K562 (cell line): ENCODE results near the gene SLC6A1. TPM values are rescaled to one million over a fixed set of nuclear protein-coding genes. Genes with fewer than 3 reads are reported as not detected.

Experiments
- ATAC-seq: fragments of 200-7000 bp; cut with Tn5 transposase; 3 replicates; pipeline ENCODE4 v1.9.1; 2020; ENCODE audit warnings: moderate library complexity
- BruUV-seq: library from RNA; stranded (reverse); fragments of 400-500 nt; replicated peaks from 2 replicates; lab custom pipeline; 2021; lab: Mats Ljungman, UMichigan
- CTCF ChIA-PET: fragments of 300-600 bp; formaldehyde crosslinking; extraction: SDS; loops from one replicate; lab custom pipeline; 2021; ENCODE audit warnings: low intra/inter-chr PET ratio; lab: Yijun Ruan, JAX
- POLR2A ChIA-PET: fragments of 300-600, 350-650 bp; sonication (Branson Sonifier 250); formaldehyde crosslinking; extraction: SDS; loops from one replicate; lab custom pipeline; 2021; ENCODE audit warnings: antibody characterized with exemption, inconsistent platforms; lab: Yijun Ruan, JAX
- DNase-seq, 4 experiments: peaks; one replicate each; pipeline versions ENCODE4 v3.0.0 to v3.0.0-alpha.2; 2011 to 2018; ENCODE audit warnings: low spot score in 3 of 4, mixed read lengths in 3 of 4; ENCODE audit errors: extremely low read depth in 1 of 4
- FAIRE-seq: peaks from 2 replicates; lab custom pipeline; 2011; peaks lifted over from hg19 to GRCh38; lab: Jason Lieb, UNC
- H2AFZ ChIP-seq: 2 replicates; pipeline ENCODE4 v1.6.0; 2011; ENCODE audit warnings: low read depth, low read length, control low read depth, inconsistent platforms
- H3K27ac ChIP-seq: fragments of 200-600 bp; 3 replicates; pipeline ENCODE4 v1.8.0; 2011; ENCODE audit warnings: low read depth, mild to moderate bottlenecking, control low read depth, inconsistent platforms, low read length, moderate library complexity, mixed read lengths; ENCODE audit errors: extremely low read depth
- H3K27me3 ChIP-seq, 2 experiments: fragments of 300-600 bp in 1 of 2; 2 replicates in 1 of 2; 3 replicates in 1 of 2; pipeline versions ENCODE4 v1.6.0 to v1.8.0; 2011; ENCODE audit warnings: inconsistent platforms in 2 of 2, low read length in 2 of 2, mild to moderate bottlenecking in 1 of 2, mixed read lengths in 1 of 2, moderate library complexity in 1 of 2; ENCODE audit not compliant: control insufficient read depth in 2 of 2, insufficient read depth in 2 of 2
- H3K36me3 ChIP-seq: fragments of 300-600 bp; 3 replicates; pipeline ENCODE4 v1.8.0; 2011; ENCODE audit warnings: mild to moderate bottlenecking, low read length, inconsistent platforms; ENCODE audit not compliant: control insufficient read depth, insufficient read depth
- H3K4me1 ChIP-seq, 2 experiments: fragments of 200-600 bp in 1 of 2; replicated peaks in 1 of 2; 2 replicates in 1 of 2; 3 replicates in 1 of 2; pipeline versions ENCODE4 v1.5.1 to v1.8.0; 2011; ENCODE audit warnings: inconsistent platforms in 2 of 2, low read length in 2 of 2, mild to moderate bottlenecking in 1 of 2, mixed read lengths in 1 of 2, moderate library complexity in 1 of 2; ENCODE audit not compliant: control insufficient read depth in 2 of 2, insufficient read depth in 2 of 2
- H3K4me2 ChIP-seq: 2 replicates; pipeline ENCODE4 v1.6.1; 2011; ENCODE audit warnings: low read length, control low read depth, inconsistent platforms, mixed read lengths; ENCODE audit not compliant: insufficient read depth
- H3K4me3 ChIP-seq: fragments of 200-600 bp; sonication (generic), shearing (Covaris generic); 2 replicates; pipeline ENCODE4 v1.5.1; 2016; ENCODE audit warnings: control low read depth, inconsistent platforms
- H3K79me2 ChIP-seq: fragments of 200-600 bp; 3 replicates; pipeline ENCODE4 v1.8.0; 2011; ENCODE audit warnings: low read length, inconsistent platforms; ENCODE audit not compliant: control insufficient read depth, insufficient read depth
- H3K9ac ChIP-seq, 2 experiments: 2 replicates each; pipeline versions ENCODE4 v1.6.0 to v1.6.1; 2011; ENCODE audit warnings: low read depth in 2 of 2, low read length in 2 of 2, control low read depth in 1 of 2, inconsistent platforms in 1 of 2, mild to moderate bottlenecking in 1 of 2, mixed read lengths in 1 of 2; ENCODE audit not compliant: insufficient read depth in 1 of 2
- H3K9me1 ChIP-seq: one replicate; pipeline ENCODE4 v1.6.0; 2011; ENCODE audit warnings: inconsistent platforms, mild to moderate bottlenecking, low read length, moderate library complexity; ENCODE audit not compliant: control insufficient read depth, insufficient read depth
- H3K9me3 ChIP-seq: replicated peaks from 2 replicates; pipeline ENCODE4 v1.5.1; 2011; ENCODE audit warnings: low read depth, low read length, inconsistent platforms; ENCODE audit not compliant: control insufficient read depth, insufficient read depth
- H4K20me1 ChIP-seq: replicated peaks from 2 replicates; pipeline ENCODE4 v1.6.1; 2011; ENCODE audit warnings: low read length, inconsistent platforms, mixed read lengths; ENCODE audit not compliant: control insufficient read depth, insufficient read depth
- ZBTB40 ChIP-seq, 2 experiments: fragments of 450-650 bp in 1 of 2; sonication (generic) in 1 of 2; formaldehyde crosslinking in 1 of 2; IDR thresholded peaks; 2 replicates each; pipeline versions ENCODE4 v1.7.1 to v1.9.0; 2016 to 2022; ENCODE audit warnings: inconsistent platforms in 1 of 2, mild to moderate bottlenecking in 1 of 2, missing genetic modification reagents in 1 of 2
- WGBS: fragments of 100-300 bp; shearing (Covaris generic); methylation state at CpG from one replicate; pipeline ENCODE4 v1.1.6; 2016; ENCODE audit warnings: low coverage, mixed read lengths; ENCODE audit not compliant: insufficient coverage; ENCODE audit errors: missing lambda C conversion rate; 5-methylcytosine and 5-hydroxymethylcytosine counted together
- in situ Hi-C: fragments of 300-500 bp; cut with MboI; formaldehyde crosslinking; loops from 4 replicates; pipeline ENCODE4 v1.15.0; 2018; ENCODE audit warnings: inconsistent platforms, mixed read lengths
- intact Hi-C: fragments of 100-400 bp; cut with micrococcal nuclease; formaldehyde crosslinking; loops from 2 replicates; pipeline ENCODE4 v1.14.2; 2022
- polyA plus RNA-seq, 8 experiments: library from polyadenylated mRNA; depleted of rRNA in 4 of 8; stranded (reverse) in 5 of 8; unstranded in 3 of 8; fragments of >200 nt; fragmentation: Nextera tagmentation in 2 of 8; fragmentation: Illumina TruSeq in 1 of 8; extraction: Ambion mirVana in 2 of 8; extraction: Trizol in 1 of 8; gene quantifications; 2 replicates each; pipeline versions ENCODE4 v1.2.1 to v1.2.3, GENCODE V29; 2011 to 2014; ENCODE audit warnings: inconsistent platforms in 1 of 8, missing spikeins in 1 of 8
- total RNA-seq, 7 experiments: library from RNA; depleted of rRNA in 6 of 7; stranded (reverse); fragments of >200 nt in 6 of 7; fragmentation: Illumina TruSeq in 2 of 7; extraction: Trizol in 2 of 7; gene quantifications; 2 replicates each; pipeline versions ENCODE4 v1.2.1 to v1.2.3, GENCODE V29; 2011 to 2021; ENCODE audit warnings: low replicate concordance in 1 of 7

Gene SLC6A1
- total and polyA plus RNA-seq, 9 of the 15 experiments (the other 6 are each of a cell fraction or from before 2014, with no cell fraction given) = not detected

GRCh38 chr3:10957976-10958749 lies 34.4 kb upstream of the SLC6A1 start:
- 1% methylated on average over 17 of the region's 17 CpGs for WGBS
- in situ Hi-C loops = no loop called here
- TF ChIP-seq ZBTB40 (IDR thresholded peaks at IDR 0.05) (no peak), ZBTB40 (CRISPR knock-in tag; IDR thresholded peaks at IDR 0.05) (no peak)
- DNase-seq = no peak
- CTCF ChIA-PET = no interaction called here
- no peak overlapping the region for H3K4me3 ChIP-seq
- no peak overlapping the region for H3K27ac ChIP-seq
- H3K9me1 ChIP-seq = no peaks in the 10 kb centered on the region
- H3K9me3 ChIP-seq = no peaks in the 10 kb centered on the region
- no peaks in the 10 kb centered on the region for H3K36me3 ChIP-seq
- no peak overlapping the region for H2AFZ ChIP-seq
- peaks cover 2 to 45% of the 10 kb centered on the region in 2 experiments; a peak in 2 of 5 replicates for H3K27me3 ChIP-seq
- H3K79me2 ChIP-seq = no peaks in the 10 kb centered on the region
- FAIRE-seq = no peak
- POLR2A ChIA-PET = interaction anchor here (0.5 kb wide), 1 partner anchor 369 kb away, joined by 5 read pairs; no protein-coding TSS in a partner anchor
- no peak overlapping the region for H3K9ac ChIP-seq
- intact Hi-C loops = no loop called here
- no peaks in the 10 kb centered on the region for H3K4me1 ChIP-seq
- ATAC-seq = no peak
- BruUV-seq = no TSS peak
- peaks cover 8% of the 10 kb centered on the region; the same call in 1 of the 2 replicates for H4K20me1 ChIP-seq
- no peak overlapping the region for H3K4me2 ChIP-seq
